Transverse colon (tissue), 4 donors: Measurements from ENCODE around the gene USP5. TPM values are rescaled to one million over a fixed set of nuclear protein-coding genes. Genes with fewer than 3 reads are reported as not detected.

Experiments
- DNase-seq: peaks from one replicate; pipeline ENCODE4 v3.0.0-alpha.2; 2019
- H3K27ac ChIP-seq, 4 donors: fragments of 200-600 bp; sonication (generic); 2 replicates each; pipeline ENCODE4 v1.5.1; 2016 to 2018; ENCODE audit warnings: inconsistent platforms in 4 of 4
- H3K27me3 ChIP-seq: fragments of 200-600 bp; sonication (generic); 2 replicates; pipeline ENCODE4 v1.5.1; 2017; ENCODE audit warnings: inconsistent platforms
- H3K36me3 ChIP-seq, 4 donors: fragments of 200-600 bp; sonication (generic); 2 replicates each; pipeline ENCODE4 v1.5.1; 2017 to 2019; ENCODE audit warnings: inconsistent platforms in 4 of 4
- H3K4me1 ChIP-seq, 4 donors: fragments of 200-600 bp; sonication (generic); 2 replicates each; pipeline ENCODE4 v1.5.1; 2017 to 2020; ENCODE audit warnings: inconsistent platforms in 4 of 4
- H3K4me3 ChIP-seq, 4 donors: fragments of 200-600 bp; sonication (generic); 1 replicate in 1 of 4; 2 replicates in 3 of 4; pipeline versions ENCODE4 v1.5.1 to v1.6.1; 2017 to 2019; ENCODE audit warnings: inconsistent platforms in 4 of 4
- H3K9me3 ChIP-seq, 2 donors: fragments of 200-600 bp; sonication (generic); 2 replicates each; pipeline ENCODE4 v1.5.1; 2017 to 2019; ENCODE audit warnings: inconsistent platforms in 2 of 2
- EP300 ChIP-seq: sonication (generic); formaldehyde crosslinking; IDR thresholded peaks from one replicate; pipeline ENCODE4 v1.6.1; 2017; ENCODE audit warnings: antibody characterized with exemption, low read depth
- POLR2A ChIP-seq: fragments of 450-650 bp; IDR thresholded peaks from one replicate; pipeline ENCODE4 v1.6.1; 2016; ENCODE audit warnings: antibody characterized with exemption, mild to moderate bottlenecking, moderate library complexity
- POLR2AphosphoS5 ChIP-seq, 3 donors: sonication (generic); formaldehyde crosslinking; IDR thresholded peaks; one replicate each; pipeline ENCODE4 v1.6.1; 2016; ENCODE audit warnings: antibody characterized with exemption in 3 of 3
- WGBS, 2 donors: methylation state at CpG; one replicate each; pipeline ENCODE4 v1.1.5; 2018; ENCODE audit warnings: low coverage in 1 of 2; 5-methylcytosine and 5-hydroxymethylcytosine counted together
- in situ Hi-C, 4 donors: fragments of 200-750 bp; cut with MboI; loops; one replicate each; pipeline versions ENCODE4 v1.15.0 to v1.15.1; 2017; ENCODE audit warnings: low sequenced_read_pairs in 3 of 4, low pct_ligation_motif_present in 1 of 4, low pct_unique_long_range_greater_than_20kb in 1 of 4
- intact Hi-C: fragments of 100-400 bp; cut with DNase I; formaldehyde crosslinking; loops from one replicate; pipeline ENCODE4 v1.15.1; 2023; ENCODE audit warnings: low total_unique reads
- total RNA-seq, 4 donors: library from RNA; depleted of rRNA; stranded (reverse); fragments of >200 nt; gene quantifications; one replicate each; pipeline ENCODE4 v1.1.0, GENCODE V29; 2016
- TF ChIP-seq, protein P1 (sequence below), 5 experiments: fragments of 200-600 bp in 3 of 5; fragments of 450-650 bp in 2 of 5; sonication (generic) in 3 of 5; IDR thresholded peaks; 1 replicate in 2 of 5; 2 replicates in 3 of 5; pipeline ENCODE4 v1.5.1; 2016 to 2017; ENCODE audit warnings: antibody characterized with exemption in 5 of 5, inconsistent platforms in 3 of 5, mild to moderate bottlenecking in 2 of 5, moderate library complexity in 1 of 5

Gene USP5
- total RNA-seq, 4 donors from 2014 or later, result 30.5 to 171 (median 35.4) TPM

DNA sequence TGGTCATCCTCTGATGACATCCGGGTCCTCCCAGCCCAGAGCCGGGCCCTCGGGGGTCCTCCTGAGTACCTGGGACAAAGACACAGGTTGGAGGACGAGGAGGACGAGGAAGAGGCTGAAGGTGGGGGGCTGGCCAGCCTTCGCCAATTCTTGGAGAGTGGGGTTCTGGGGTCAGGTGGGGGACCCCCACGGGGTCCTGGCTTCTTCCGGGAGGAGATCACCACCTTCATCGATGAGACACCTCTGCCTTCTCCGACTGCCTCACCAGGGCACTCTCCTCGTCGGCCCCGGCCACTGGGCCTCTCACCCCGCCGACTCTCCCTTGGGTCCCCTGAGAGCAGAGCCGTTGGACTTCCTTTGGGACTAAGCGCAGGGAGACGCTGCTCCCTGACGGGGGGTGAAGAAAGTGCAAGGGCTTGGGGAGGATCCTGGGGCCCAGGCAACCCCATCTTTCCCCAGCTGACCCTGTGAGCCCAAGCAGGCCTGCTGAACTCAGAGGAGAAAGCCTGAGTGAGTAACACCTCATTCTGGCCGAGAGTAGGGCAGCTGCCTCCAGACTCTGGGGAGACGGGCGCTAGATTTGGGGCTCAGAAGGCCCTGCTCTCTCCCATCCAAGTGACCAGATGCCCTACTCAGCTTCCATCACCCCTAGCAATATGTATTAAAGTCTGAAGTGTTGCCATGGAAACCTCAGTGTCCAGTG, 25.1 kb upstream of the USP5 start:
- H3K36me3 ChIP-seq, result no peaks in the 10 kb centered on the region
- H3K4me1 ChIP-seq, result peaks cover 12 to 39% (median 25%) of the 10 kb centered on the region in 4 donors
- intact Hi-C loops (loop anchor here (5.0 kb wide), 1 partner anchor 90 kb away; no protein-coding TSS in a partner anchor), in situ Hi-C loops (loop anchor here in 3 of 4 donors (10.0 to 25.0 kb wide), 2 partner anchors 82 to 90 kb away; no protein-coding TSS in a partner anchor)
- TF ChIP-seq POLR2AphosphoS5 (IDR thresholded peaks at IDR 0.05) (no peak), EP300 (no peak), POLR2A (no peak)
- TF ChIP-seq, protein P1, sequence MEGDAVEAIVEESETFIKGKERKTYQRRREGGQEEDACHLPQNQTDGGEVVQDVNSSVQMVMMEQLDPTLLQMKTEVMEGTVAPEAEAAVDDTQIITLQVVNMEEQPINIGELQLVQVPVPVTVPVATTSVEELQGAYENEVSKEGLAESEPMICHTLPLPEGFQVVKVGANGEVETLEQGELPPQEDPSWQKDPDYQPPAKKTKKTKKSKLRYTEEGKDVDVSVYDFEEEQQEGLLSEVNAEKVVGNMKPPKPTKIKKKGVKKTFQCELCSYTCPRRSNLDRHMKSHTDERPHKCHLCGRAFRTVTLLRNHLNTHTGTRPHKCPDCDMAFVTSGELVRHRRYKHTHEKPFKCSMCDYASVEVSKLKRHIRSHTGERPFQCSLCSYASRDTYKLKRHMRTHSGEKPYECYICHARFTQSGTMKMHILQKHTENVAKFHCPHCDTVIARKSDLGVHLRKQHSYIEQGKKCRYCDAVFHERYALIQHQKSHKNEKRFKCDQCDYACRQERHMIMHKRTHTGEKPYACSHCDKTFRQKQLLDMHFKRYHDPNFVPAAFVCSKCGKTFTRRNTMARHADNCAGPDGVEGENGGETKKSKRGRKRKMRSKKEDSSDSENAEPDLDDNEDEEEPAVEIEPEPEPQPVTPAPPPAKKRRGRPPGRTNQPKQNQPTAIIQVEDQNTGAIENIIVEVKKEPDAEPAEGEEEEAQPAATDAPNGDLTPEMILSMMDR (IDR thresholded peaks at IDR 0.05), result no peak
- H3K4me3 ChIP-seq, result no peak overlapping the region
- H3K9me3 ChIP-seq, result no peaks in the 10 kb centered on the region
- H3K27me3 ChIP-seq, result peaks cover 63% of the 10 kb centered on the region
- WGBS, 2 donors, result 69 to 81% methylated on average over 8 to 21 of the region's 22 CpGs
- DNase-seq, result no peak
- peak overlapping the region; percentile 12 to 81 (median 28) for H3K27ac ChIP-seq

DNA sequence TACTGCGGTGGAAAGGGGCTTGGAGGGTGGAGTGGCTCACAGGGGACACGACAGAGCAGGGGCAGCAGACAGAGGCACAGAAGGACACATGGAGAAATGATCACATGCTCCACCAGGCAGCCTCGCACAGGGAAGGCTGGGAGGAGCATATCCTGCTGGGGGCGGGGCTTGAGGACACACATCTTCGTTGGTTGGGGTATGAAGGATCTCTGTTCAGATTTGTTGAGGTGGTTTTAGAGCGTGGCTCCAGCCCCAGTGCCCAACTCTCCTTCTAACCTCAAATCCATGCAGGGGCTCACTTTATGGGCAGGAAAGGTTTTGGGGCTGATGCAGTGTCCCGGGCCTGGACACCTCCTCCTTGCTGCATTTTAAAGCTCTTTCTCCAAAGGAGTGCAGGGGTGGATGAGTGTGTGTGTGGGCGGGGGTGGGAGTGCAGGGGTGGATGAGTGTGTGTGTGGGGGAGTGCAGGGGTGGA, 24.5 kb upstream of the USP5 start:
- WGBS, 2 donors, result 0 to 10% methylated on average over 3 to 8 of the region's 8 CpGs
- Histone ChIP-seq H3K9me3 (no peaks in the 10 kb centered on the region), H3K27me3 (peaks cover 57% of the 10 kb centered on the region), H3K27ac (peak overlapping the region; percentile 12 to 81 (median 28)), H3K4me1 (peaks cover 9 to 33% (median 20%) of the 10 kb centered on the region in 4 donors), H3K4me3 (no peak overlapping the region), H3K36me3 (no peaks in the 10 kb centered on the region)
- intact Hi-C loops, result loop anchor here (5.0 kb wide), 1 partner anchor 90 kb away; no protein-coding TSS in a partner anchor
- DNase-seq, result peak; percentile 82
- TF ChIP-seq EP300 (no peak), POLR2AphosphoS5 (IDR thresholded peaks at IDR 0.05) (no peak), POLR2A (no peak)
- TF ChIP-seq, protein P1 (IDR thresholded peaks at IDR 0.05), result no peak
- in situ Hi-C loops, result loop anchor here in 3 of 4 donors (10.0 to 25.0 kb wide), 2 partner anchors 83 to 90 kb away; no protein-coding TSS in a partner anchor

DNA sequence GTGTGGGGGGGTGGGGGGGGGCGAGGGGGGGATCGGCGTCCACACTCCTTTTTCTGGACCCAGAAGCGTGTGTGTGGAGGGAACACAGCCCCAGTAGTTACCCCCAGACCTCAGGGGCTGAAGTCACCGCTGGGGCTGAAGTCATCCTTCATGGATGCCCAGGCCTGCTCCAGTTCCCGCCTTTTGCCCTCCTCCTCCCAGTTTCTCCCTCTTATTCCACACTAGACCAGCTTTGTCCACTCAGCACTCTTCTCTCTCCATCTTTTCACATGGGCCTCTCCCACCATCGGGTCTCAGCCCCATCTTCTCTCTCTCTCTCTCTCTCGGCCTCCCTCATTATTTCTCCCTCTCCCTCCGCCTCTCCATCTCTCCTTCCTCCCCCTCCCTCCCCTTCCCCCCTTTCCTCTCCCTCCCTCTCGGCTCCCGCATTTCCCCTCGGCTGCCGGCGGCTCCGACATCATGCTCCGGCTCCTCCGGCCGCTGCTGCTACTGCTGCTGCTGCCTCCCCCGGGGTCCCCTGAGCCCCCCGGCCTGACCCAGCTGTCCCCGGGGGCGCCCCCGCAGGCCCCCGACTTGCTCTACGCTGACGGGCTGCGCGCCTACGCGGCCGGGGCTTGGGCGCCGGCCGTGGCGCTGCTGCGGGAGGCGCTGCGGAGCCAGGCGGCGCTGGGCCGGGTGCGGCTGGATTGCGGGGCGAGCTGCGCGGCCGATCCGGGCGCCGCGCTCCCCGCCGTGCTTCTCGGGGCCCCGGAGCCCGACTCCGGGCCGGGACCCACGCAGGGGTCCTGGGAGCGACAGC, 23.8 kb upstream of the USP5 start, which contains the start of gene P3H3:
TSS of gene P3H3 (plus strand) at position 426 of the 799 bp plus-strand sequence. CDS start at position 460, 34 bp downstream.
- WGBS, 2 donors, result 2 to 12% methylated on average over 6 to 33 of the region's 60 CpGs
- no peaks in the 10 kb centered on the region for H3K9me3 ChIP-seq
- H3K4me1 ChIP-seq, result peaks cover 9 to 32% (median 19%) of the 10 kb centered on the region in 4 donors
- H3K27me3 ChIP-seq, result peaks cover 53% of the 10 kb centered on the region
- intact Hi-C loops, result loop anchor here (5.0 kb wide), 1 partner anchor 91 kb away; no protein-coding TSS in a partner anchor
- peak within 1 kb of the TSS; percentile 44 to 72 (median 61) for H3K4me3 ChIP-seq
- TF ChIP-seq EP300 (no peak), POLR2A (no peak), POLR2AphosphoS5 (IDR thresholded peaks at IDR 0.05) (no peak)
- TF ChIP-seq, protein P1 (IDR thresholded peaks at IDR 0.05), result peak in 1 of 5 experiments; percentile 6
- in situ Hi-C loops, result loop anchor here in 3 of 4 donors (10.0 to 25.0 kb wide), 2 partner anchors 83 to 91 kb away; no protein-coding TSS in a partner anchor
- no peaks in the 10 kb centered on the region for H3K36me3 ChIP-seq
- H3K27ac ChIP-seq, result peak within 1 kb of the TSS; percentile 72 to 82 (median 76)
- DNase-seq, result no peak
